SK-N-SH treated with all-trans-retinoic acid at 6 μM for 48 hours (cell line): ENCODE results near the gene IRF2BPL.

Experiments used
- PATZ1 ChIP-seq: fragments of 250-450 bp; sonication (Bioruptor Pico); IDR thresholded peaks from 2 replicates; pipeline ENCODE4 v1.8.0; 2020; ENCODE audit warnings: mild to moderate bottlenecking, moderate library complexity, borderline replicate concordance
- PPARA ChIP-seq: fragments of 250-450 bp; sonication (Bioruptor Pico); IDR thresholded peaks from 2 replicates; pipeline ENCODE4 v1.5.0; 2020; ENCODE audit warnings: mild to moderate bottlenecking, borderline replicate concordance
- ZFP30 ChIP-seq: fragments of 450-650 bp; formaldehyde crosslinking; IDR thresholded peaks from 2 replicates; pipeline ENCODE4 v1.5.0; 2022; ENCODE audit warnings: mild to moderate bottlenecking, moderate library complexity

GRCh38 chr14:77041881-77042545, 13.5 kb upstream of the IRF2BPL start:
- TF ChIP-seq PPARA (CRISPR knock-in tag) (no peak), ZFP30 (no peak), PATZ1 (CRISPR knock-in tag) (no peak; the same call in 1 of the 2 replicates)
